Measurements from ENCODE around the gene RAB5B. TPM values are rescaled to one million over a fixed set of nuclear protein-coding genes. Genes with fewer than 3 reads are reported as not detected.

RAB5B gene
- total and polyA plus RNA-seq, 2 donors (not counting 3 experiments of a cell fraction or from before 2014, with no cell fraction given): 103 to 105 TPM

GRCh38 chr12:55934773-55935172, 39.1 kb upstream of the RAB5B start:
- TF ChIP-seq FOS (IDR thresholded peaks at IDR 0.05; ENCODE audit: borderline replicate concordance, insufficient read depth, low read length) (no peak), POLR2A (IDR thresholded peaks at IDR 0.05; ENCODE audit: low read depth, low read length) (no peak), GATA2 (IDR thresholded peaks at IDR 0.05; ENCODE audit: insufficient read depth, insufficient read length, low read depth, low read length) (no peak), JUN (IDR thresholded peaks at IDR 0.05; ENCODE audit: borderline replicate concordance, insufficient read depth, insufficient read length, low read depth) (no peak), MYC (IDR thresholded peaks at IDR 0.05; ENCODE audit: low read depth, low read length) (no peak), POLR2AphosphoS5 (IDR thresholded peaks at IDR 0.05; ENCODE audit: insufficient read depth, low read depth, low read length) (no peak), EZH2 (IDR thresholded peaks at IDR 0.05; ENCODE audit: borderline replicate concordance, low read depth, low read length, severe bottlenecking) (no peak)
- POLR2A ChIA-PET: no interaction called here
- CTCF ChIA-PET: interaction anchor here (0.6 to 1.8 kb wide), 4 partner anchors 40 to 323 kb away, joined by 3 to 6 read pairs (median 4); partner anchors contain the start of gene RAB5B

GRCh38 chr12:55935738-55936151, 38.1 kb upstream of the RAB5B start:
- DNase-seq (ENCODE audit: low read depth, low spot score): no peak
- no peak overlapping the region for H3K4me2 ChIP-seq (ENCODE audit: insufficient read depth, low read length)
- H3K4me3 ChIP-seq (replicated peaks in 1 of 3; ENCODE audit: insufficient read depth in 1 of 3, low read depth in 1 of 3, low read length in 3 of 3): no peak overlapping the region
- dilution Hi-C loops (cut with MboI; ENCODE audit: extremely low pct_ligation_motif_present, low sequenced_read_pairs): no loop called here
- no peaks in the 10 kb centered on the region for H3K9me1 ChIP-seq (replicated peaks; ENCODE audit: control insufficient read depth, extremely low read depth, insufficient read depth, low read length)
- ChIA-PET CTCF (interaction anchor here (1.0 to 2.2 kb wide), 6 partner anchors 10 to 197 kb away, joined by 3 to 7 read pairs (median 4); partner anchors contain the start of gene DNAJC14), POLR2A (no interaction called here)
- no peaks in the 10 kb centered on the region for H3K27me3 ChIP-seq (ENCODE audit: control insufficient read depth in 2 of 2, insufficient read depth in 2 of 2, low read length in 2 of 2)
- H3K36me3 ChIP-seq (ENCODE audit: control insufficient read depth in 2 of 2, extremely low read depth in 1 of 2, insufficient read depth in 2 of 2, low read length in 2 of 2): peaks cover 0 to 8% of the 10 kb centered on the region in 2 experiments
- no peak for TF ChIP-seq MAX (IDR thresholded peaks at IDR 0.05; ENCODE audit: insufficient read depth, insufficient read length)
- TF ChIP-seq CTCF (IDR thresholded peaks at IDR 0.05; ENCODE audit: extremely low read depth in 1 of 2, insufficient read depth in 1 of 2, low read depth in 1 of 2, low read length in 2 of 2): peak in 1 of 2 donors; percentile 2
- no peak for TF ChIP-seq EZH2 (IDR thresholded peaks at IDR 0.05; ENCODE audit: borderline replicate concordance, low read depth, low read length, severe bottlenecking)
- no peak overlapping the region for H3K27ac ChIP-seq (ENCODE audit: insufficient read depth, low read depth, low read length)
- no peaks in the 10 kb centered on the region for H4K20me1 ChIP-seq (replicated peaks; ENCODE audit: control insufficient read depth, extremely low read depth, insufficient read depth, low read length)
- no peak overlapping the region for H3K9ac ChIP-seq (replicated peaks; ENCODE audit: extremely low read depth, insufficient read depth, low read length)
- no peak for FAIRE-seq
- H2AFZ ChIP-seq (ENCODE audit: low read depth, low read length): no peak overlapping the region
- peaks cover 24% of the 10 kb centered on the region for H3K4me1 ChIP-seq (ENCODE audit: control insufficient read depth, extremely low read depth, insufficient read depth, low read length)
- H3K79me2 ChIP-seq (ENCODE audit: control insufficient read depth, insufficient read depth, low read length): no peaks in the 10 kb centered on the region
- H3K9me3 ChIP-seq (replicated peaks; ENCODE audit: control insufficient read depth, insufficient read depth, low read length): no peaks in the 10 kb centered on the region
- intact Hi-C loops (cut with micrococcal nuclease): no loop called here
- no TSS peak for BruUV-seq (replicated peaks)

More at GRCh38 chr12:55934773-55935172, 39.1 kb upstream of the RAB5B start:
- H3K79me2 ChIP-seq (ENCODE audit: control insufficient read depth, insufficient read depth, low read length): no peaks in the 10 kb centered on the region
- H3K4me2 ChIP-seq (ENCODE audit: insufficient read depth, low read length): no peak overlapping the region
- BruUV-seq (replicated peaks): no TSS peak
- no peaks in the 10 kb centered on the region for H3K9me1 ChIP-seq (replicated peaks; ENCODE audit: control insufficient read depth, extremely low read depth, insufficient read depth, low read length)
- no peaks in the 10 kb centered on the region for H4K20me1 ChIP-seq (replicated peaks; ENCODE audit: control insufficient read depth, extremely low read depth, insufficient read depth, low read length)
- no peak overlapping the region for H3K27ac ChIP-seq (ENCODE audit: insufficient read depth, low read depth, low read length)
- no peak overlapping the region for H3K9ac ChIP-seq (replicated peaks; ENCODE audit: extremely low read depth, insufficient read depth, low read length)
- peaks cover 27% of the 10 kb centered on the region for H3K4me1 ChIP-seq (ENCODE audit: control insufficient read depth, extremely low read depth, insufficient read depth, low read length)
- DNase-seq (ENCODE audit: low read depth, low spot score) (no peak), FAIRE-seq (no peak)
- intact Hi-C loops (cut with micrococcal nuclease) (loop anchor here (5.0 kb wide), 1 partner anchor 108 kb away; the partner anchor contains the start of gene RPS26), dilution Hi-C loops (cut with MboI; ENCODE audit: extremely low pct_ligation_motif_present, low sequenced_read_pairs) (no loop called here)
- H2AFZ ChIP-seq (ENCODE audit: low read depth, low read length): no peak overlapping the region
- no peaks in the 10 kb centered on the region for H3K27me3 ChIP-seq (ENCODE audit: control insufficient read depth in 2 of 2, insufficient read depth in 2 of 2, low read length in 2 of 2)
- H3K36me3 ChIP-seq (ENCODE audit: control insufficient read depth in 2 of 2, extremely low read depth in 1 of 2, insufficient read depth in 2 of 2, low read length in 2 of 2): peaks cover 0 to 8% of the 10 kb centered on the region in 2 experiments
- no peaks in the 10 kb centered on the region for H3K9me3 ChIP-seq (replicated peaks; ENCODE audit: control insufficient read depth, insufficient read depth, low read length)
- H3K4me3 ChIP-seq (replicated peaks in 1 of 3; ENCODE audit: insufficient read depth in 1 of 3, low read depth in 1 of 3, low read length in 3 of 3): no peak overlapping the region

Measured in endothelial cell of umbilical vein (primary cell).